DND-41 (cell line): ENCODE results near the gene NANOS3.

Experiments used
- ATAC-seq: fragments of 200-7000 bp; cut with Tn5 transposase; 3 replicates; pipeline ENCODE4 v1.9.1; 2021; ENCODE audit warnings: low read depth; ENCODE audit not compliant: insufficient read depth
- DNase-seq: peaks from one replicate; pipeline ENCODE4 v3.0.0-alpha.2; 2020
- H2AFZ ChIP-seq: 2 replicates; pipeline ENCODE4 v1.6.0; 2012; ENCODE audit warnings: low read depth, low read length
- H3K27ac ChIP-seq: 2 replicates; pipeline ENCODE4 v1.5.1; 2012; ENCODE audit warnings: low read length, inconsistent platforms
- H3K27me3 ChIP-seq: fragments of 200-600 bp; sonication (generic); 2 replicates; pipeline ENCODE4 v1.6.0; 2012; ENCODE audit warnings: low read length, mild to moderate bottlenecking, inconsistent platforms; ENCODE audit not compliant: insufficient read depth, poor library complexity
- H3K36me3 ChIP-seq: 2 replicates; pipeline ENCODE4 v1.5.1; 2012; ENCODE audit warnings: low read length, inconsistent platforms; ENCODE audit not compliant: insufficient read depth
- H3K4me1 ChIP-seq: 2 replicates; pipeline ENCODE4 v1.5.1; 2012; ENCODE audit warnings: mild to moderate bottlenecking, low read length; ENCODE audit not compliant: insufficient read depth
- H3K4me2 ChIP-seq: 2 replicates; pipeline ENCODE4 v1.6.0; 2012; ENCODE audit warnings: mild to moderate bottlenecking, moderate library complexity, low read length, inconsistent platforms; ENCODE audit not compliant: insufficient read depth
- H3K4me3 ChIP-seq, 2 experiments: fragments of 200-600 bp in 1 of 2; shearing (Covaris generic) in 1 of 2; 2 replicates each; pipeline ENCODE4 v1.5.1; 2012 to 2016; ENCODE audit warnings: inconsistent platforms in 2 of 2, low read length in 2 of 2, mild to moderate bottlenecking in 2 of 2, low read depth in 1 of 2, moderate library complexity in 1 of 2
- H3K79me2 ChIP-seq: 2 replicates; pipeline ENCODE4 v1.6.0; 2012; ENCODE audit warnings: low read length, inconsistent platforms; ENCODE audit not compliant: insufficient read depth
- H3K9ac ChIP-seq: 2 replicates; pipeline ENCODE4 v1.6.0; 2012; ENCODE audit warnings: low read depth, mild to moderate bottlenecking, inconsistent platforms, low read length, moderate library complexity
- H3K9me3 ChIP-seq: 2 replicates; pipeline ENCODE4 v1.5.1; 2012; ENCODE audit warnings: low read length, moderate library complexity, mild to moderate bottlenecking, inconsistent platforms; ENCODE audit not compliant: insufficient read depth, severe bottlenecking
- H4K20me1 ChIP-seq: 2 replicates; pipeline ENCODE4 v1.6.0; 2012; ENCODE audit warnings: low read length; ENCODE audit not compliant: insufficient read depth
- CTCF ChIP-seq: IDR thresholded peaks from 2 replicates; pipeline ENCODE4 v1.5.1; 2012; ENCODE audit warnings: borderline replicate concordance, low read length, moderate library complexity, mild to moderate bottlenecking; ENCODE audit not compliant: poor library complexity, severe bottlenecking; ENCODE audit errors: extremely low read depth
- EZH2 ChIP-seq: IDR thresholded peaks from 3 replicates; pipeline ENCODE4 v1.6.1; 2012; ENCODE audit warnings: borderline replicate concordance, low read depth, mild to moderate bottlenecking, moderate library complexity, low read length, inconsistent platforms; ENCODE audit not compliant: severe bottlenecking

The NANOS3 gene

GRCh38 chr19:13834244-13835069 is 42.5 kb upstream of the NANOS3 start:
- no peak for ATAC-seq
- Histone ChIP-seq H3K27me3 (no peaks in the 10 kb centered on the region), H3K9ac (peak overlapping the region; percentile 69), H3K4me1 (peaks cover 32% of the 10 kb centered on the region), H3K79me2 (no peaks in the 10 kb centered on the region), H3K9me3 (no peaks in the 10 kb centered on the region), H3K27ac (peak overlapping the region; percentile 33; the same call in 1 of the 2 replicates), H3K4me3 (peak overlapping the region in 1 of 2 experiments; percentile 76; a peak in 2 of 4 replicates), H3K36me3 (peaks cover 10% of the 10 kb centered on the region), H3K4me2 (peak overlapping the region; percentile 69), H2AFZ (peak overlapping the region; percentile 96), H4K20me1 (no peaks in the 10 kb centered on the region)
- TF ChIP-seq CTCF (no peak), EZH2 (no peak)
- DNase-seq, result no peak

- Histone ChIP-seq H3K36me3 (no peaks in the 10 kb centered on the region), H3K27me3 (no peaks in the 10 kb centered on the region), H3K9me3 (no peaks in the 10 kb centered on the region), H3K27ac (peak overlapping the region; percentile 66), H3K4me2 (no peak overlapping the region), H2AFZ (peak overlapping the region; percentile 22; the same call in 1 of the 2 replicates), H3K4me3 (no peak overlapping the region), H3K79me2 (no peaks in the 10 kb centered on the region), H3K9ac (peak overlapping the region; percentile 8; the same call in 1 of the 2 replicates), H3K4me1 (peaks cover 32% of the 10 kb centered on the region), H4K20me1 (no peaks in the 10 kb centered on the region)
- TF ChIP-seq EZH2 (no peak), CTCF (no peak)
- DNase-seq (no peak), ATAC-seq (no peak)
Measured at GRCh38 chr19:13835791-13836723, 40.9 kb upstream of the NANOS3 start.

- Histone ChIP-seq H3K4me1 (peaks cover 37% of the 10 kb centered on the region), H3K4me3 (no peak overlapping the region)
Measured at GRCh38 chr19:13838435-13839129, 38.4 kb upstream of the NANOS3 start.

More at GRCh38 chr19:13838435-13839129, 38.4 kb upstream of the NANOS3 start:
- no peak for DNase-seq
- TF ChIP-seq CTCF, result no peak
- TF ChIP-seq EZH2, result no peak
- Histone ChIP-seq H3K79me2 (no peaks in the 10 kb centered on the region), H3K4me2 (no peak overlapping the region), H4K20me1 (no peaks in the 10 kb centered on the region), H2AFZ (no peak overlapping the region), H3K9ac (no peak overlapping the region; the same call in 1 of the 2 replicates), H3K9me3 (no peaks in the 10 kb centered on the region), H3K27me3 (peaks cover 23% of the 10 kb centered on the region), H3K27ac (no peak overlapping the region), H3K36me3 (no peaks in the 10 kb centered on the region)
- ATAC-seq, result no peak
